HG03066 (cell line): ENCODE measurements around the gene DNLZ.

Source experiments
- ATAC-seq: cut with Tn5 transposase; IDR thresholded peaks from one replicate; pipeline ENCODE4 v1.9.1; 2021; ENCODE audit warnings: low read depth; ENCODE audit not compliant: unreplicated experiment

Gene DNLZ

GRCh38 chr9:136397643-136398042 is 34.1 kb upstream of the DNLZ start:
- no peak for ATAC-seq

- no peak for ATAC-seq
Measured at GRCh38 chr9:136396219-136396515, 32.6 kb upstream of the DNLZ start.

- ATAC-seq = no peak
Measured at GRCh38 chr9:136395345-136396218, 32.0 kb upstream of the DNLZ start.

GRCh38 chr9:136395020-136395340 is 31.4 kb upstream of the DNLZ start:
- no peak for ATAC-seq

- ATAC-seq = no peak
Measured at GRCh38 chr9:136394312-136395019, 30.9 kb upstream of the DNLZ start.

- no peak for ATAC-seq
Measured at GRCh38 chr9:136393531-136393930, 30.0 kb upstream of the DNLZ start.

GRCh38 chr9:136392538-136393449 is 29.2 kb upstream of the DNLZ start:
- no peak for ATAC-seq

- no peak for ATAC-seq
Measured at GRCh38 chr9:136391737-136392537, 28.4 kb upstream of the DNLZ start.

- no peak for ATAC-seq
Measured at GRCh38 chr9:136389396-136389795, 25.9 kb upstream of the DNLZ start.

- ATAC-seq = no peak
Measured at GRCh38 chr9:136387217-136387616, 23.7 kb upstream of the DNLZ start.

- ATAC-seq = no peak
Measured at GRCh38 chr9:136386018-136386417, 22.5 kb upstream of the DNLZ start.

GRCh38 chr9:136385015-136385414 is 21.5 kb upstream of the DNLZ start:
- ATAC-seq = no peak

GRCh38 chr9:136383436-136383835 is 19.9 kb upstream of the DNLZ start:
- ATAC-seq = no peak

- no peak for ATAC-seq
Measured at GRCh38 chr9:136381966-136382513, 18.5 kb upstream of the DNLZ start.

- ATAC-seq = no peak
Measured at GRCh38 chr9:136381311-136381710, 17.8 kb upstream of the DNLZ start.

GRCh38 chr9:136380381-136380780 is 16.8 kb upstream of the DNLZ start:
- ATAC-seq = no peak

- no peak for ATAC-seq
Measured at GRCh38 chr9:136379891-136380290, 16.3 kb upstream of the DNLZ start.

- no peak for ATAC-seq
Measured at GRCh38 chr9:136379401-136379800, 15.9 kb upstream of the DNLZ start.

- no peak for ATAC-seq
Measured at GRCh38 chr9:136379003-136379287, 15.4 kb upstream of the DNLZ start.
